K562 (cell line): ENCODE data around the gene EIF1B. TPM values are rescaled to one million over a fixed set of nuclear protein-coding genes. Genes with fewer than 3 reads are reported as not detected.

Experiments
- FOXP4 ChIP-seq: sonication (generic); formaldehyde crosslinking; IDR thresholded peaks from 2 replicates; pipeline ENCODE4 v1.8.0; 2022; ENCODE audit warnings: mild to moderate bottlenecking, missing genetic modification reagents, borderline replicate concordance
- GABPA ChIP-seq: fragments of 200-800 bp; sonication (Bioruptor generic); conservative IDR thresholded peaks from 2 replicates; pipeline ENCODE4 v1.6.1; 2016; ENCODE audit warnings: low read depth, missing genetic modification characterization, missing compliant biosample characterization
- HDAC3 ChIP-seq: fragments of 450-650 bp; IDR thresholded peaks from 2 replicates; pipeline ENCODE4 v1.6.1; 2018; ENCODE audit warnings: borderline replicate concordance, mild to moderate bottlenecking, moderate library complexity; ENCODE audit not compliant: partially characterized antibody
- NR2C1 ChIP-seq, 2 experiments: fragments of 450-650 bp; IDR thresholded peaks; 2 replicates each; pipeline ENCODE4 v1.6.1; 2017; ENCODE audit warnings: mild to moderate bottlenecking in 2 of 2, antibody characterized with exemption in 1 of 2, inconsistent platforms in 1 of 2, missing compliant biosample characterization in 1 of 2, missing genetic modification characterization in 1 of 2
- NR2C2 ChIP-seq, 2 experiments: fragments of 200-800 bp in 1 of 2; sonication (Bioruptor generic) in 1 of 2; sonication (generic) in 1 of 2; formaldehyde crosslinking in 1 of 2; IDR thresholded peaks; 2 replicates each; pipeline versions ENCODE4 v1.6.1 to v1.8.0; 2016 to 2022; ENCODE audit warnings: mild to moderate bottlenecking in 1 of 2, missing compliant biosample characterization in 1 of 2, missing genetic modification characterization in 1 of 2, missing genetic modification reagents in 1 of 2
- RB1 ChIP-seq: fragments of 450-650 bp; IDR thresholded peaks from 2 replicates; pipeline ENCODE4 v1.6.1; 2017; ENCODE audit warnings: low read depth, mild to moderate bottlenecking
- SIRT6 ChIP-seq: IDR thresholded peaks from one replicate; pipeline ENCODE4 v1.6.1; 2012; ENCODE audit warnings: low read depth, mild to moderate bottlenecking, control low read depth, inconsistent platforms, low read length, moderate library complexity
- TOE1 ChIP-seq, 2 experiments: fragments of 450-650 bp in 1 of 2; sonication (generic) in 1 of 2; formaldehyde crosslinking in 1 of 2; IDR thresholded peaks; 2 replicates each; pipeline versions ENCODE4 v1.7.1 to v1.8.0; 2016 to 2022; ENCODE audit warnings: borderline replicate concordance in 2 of 2, mild to moderate bottlenecking in 2 of 2, antibody characterized with exemption in 1 of 2, inconsistent platforms in 1 of 2, low read depth in 1 of 2, missing genetic modification reagents in 1 of 2, moderate library complexity in 1 of 2
- U2AF1 ChIP-seq: fragments of 200-400 bp; formaldehyde crosslinking; optimal IDR thresholded peaks from 2 replicates; pipeline ENCODE3; 2017; ENCODE audit warnings: mild to moderate bottlenecking, low read depth, low read length, moderate library complexity
- ZFX ChIP-seq: sonication (generic); formaldehyde crosslinking; IDR thresholded peaks from 2 replicates; pipeline ENCODE4 v1.8.0; 2022; ENCODE audit warnings: mild to moderate bottlenecking, missing genetic modification reagents, moderate library complexity
- ZNF764 ChIP-seq: fragments of 250-450 bp; sonication (Bioruptor Pico); IDR thresholded peaks from 2 replicates; pipeline ENCODE4 v1.4.0; 2020; ENCODE audit warnings: low read depth, mild to moderate bottlenecking, moderate library complexity
- polyA plus RNA-seq, 8 experiments: library from polyadenylated mRNA; depleted of rRNA in 4 of 8; stranded (reverse) in 5 of 8; unstranded in 3 of 8; fragments of >200 nt; fragmentation: Nextera tagmentation in 2 of 8; fragmentation: Illumina TruSeq in 1 of 8; extraction: Ambion mirVana in 2 of 8; extraction: Trizol in 1 of 8; gene quantifications; 2 replicates each; pipeline versions ENCODE4 v1.2.1 to v1.2.3, GENCODE V29; 2011 to 2014; ENCODE audit warnings: inconsistent platforms in 1 of 8, missing spikeins in 1 of 8
- total RNA-seq, 7 experiments: library from RNA; depleted of rRNA in 6 of 7; stranded (reverse); fragments of >200 nt in 6 of 7; fragmentation: Illumina TruSeq in 2 of 7; extraction: Trizol in 2 of 7; gene quantifications; 2 replicates each; pipeline versions ENCODE4 v1.2.1 to v1.2.3, GENCODE V29; 2011 to 2021; ENCODE audit warnings: low replicate concordance in 1 of 7
- TF ChIP-seq, protein P1 (sequence below): fragments of 450-650 bp; formaldehyde crosslinking; IDR thresholded peaks from 2 replicates; pipeline ENCODE4 v1.4.0; 2022; ENCODE audit warnings: missing genetic modification characterization
- TF ChIP-seq, protein P2 (sequence below): sonication (generic); formaldehyde crosslinking; IDR thresholded peaks from 2 replicates; pipeline ENCODE4 v1.8.0; 2023; ENCODE audit warnings: mild to moderate bottlenecking, missing genetic modification reagents
- TF ChIP-seq, protein P3 (sequence below): conservative IDR thresholded peaks from 2 replicates; pipeline ENCODE4 v1.6.1; 2011; ENCODE audit warnings: low read depth, mild to moderate bottlenecking, low read length; ENCODE audit not compliant: control insufficient read depth
- TF ChIP-seq, protein P4 (sequence below), 3 experiments: fragments of 200-800 bp in 1 of 3; sonication (Bioruptor generic) in 1 of 3; sonication (generic) in 1 of 3; formaldehyde crosslinking in 1 of 3; IDR thresholded peaks; 2 replicates each; pipeline versions ENCODE4 v1.6.1 to v1.8.0; 2016 to 2022; ENCODE audit warnings: mild to moderate bottlenecking in 2 of 3, missing compliant biosample characterization in 2 of 3, missing genetic modification characterization in 2 of 3, missing genetic modification reagents in 1 of 3

EIF1B gene
- total and polyA plus RNA-seq, 9 of the 15 experiments (the other 6 are each of a cell fraction or from before 2014, with no cell fraction given), result 18.1 to 184 (median 78.9) TPM

DNA sequence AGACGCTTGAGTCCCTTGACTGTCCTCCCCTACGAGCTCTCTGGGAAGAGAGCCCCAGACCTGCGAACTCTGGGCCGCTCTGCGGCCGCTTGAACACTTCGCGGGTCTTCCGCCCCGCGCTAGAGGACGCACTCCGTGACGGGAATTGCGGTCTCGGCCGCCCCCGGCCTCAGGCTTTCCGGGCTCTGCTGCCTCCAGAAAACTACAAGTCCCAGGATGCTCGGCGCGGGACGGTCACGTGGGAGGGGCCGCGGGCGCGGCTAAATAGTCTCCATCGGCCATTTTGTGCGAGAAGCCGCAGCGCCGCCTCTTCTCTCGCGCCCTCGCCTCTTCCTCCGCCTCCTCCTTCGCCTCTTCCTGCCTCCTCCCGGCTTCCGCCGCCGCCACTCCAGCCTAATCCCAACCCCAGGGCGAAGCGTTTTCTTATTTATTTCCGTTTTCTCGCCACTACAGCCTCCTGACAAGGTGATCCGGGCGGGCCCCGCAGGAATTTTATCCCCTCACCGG lies at the start of gene EIF1B (continued):
- TF ChIP-seq NR2C1 (IDR thresholded peaks at IDR 0.05) (peak; percentile 91), NR2C1 (tag; IDR thresholded peaks at IDR 0.05) (peak; percentile 97), NR2C2 (CRISPR knock-in tag; IDR thresholded peaks at IDR 0.05) (peak; percentile 86), NR2C2 (tag; IDR thresholded peaks at IDR 0.05) (peak; percentile 97), TOE1 (IDR thresholded peaks at IDR 0.05; ENCODE audit: borderline replicate concordance) (peak; percentile 96), TOE1 (CRISPR knock-in tag; IDR thresholded peaks at IDR 0.05; ENCODE audit: borderline replicate concordance, low read depth) (no peak), U2AF1 (peak; percentile 72), SIRT6 (no peak), HDAC3 (no peak), RB1 (peak; percentile 97), ZFX (CRISPR knock-in tag) (peak; percentile 94), FOXP4 (CRISPR knock-in tag) (no peak), GABPA (tag) (peak; percentile 94), ZNF764 (CRISPR knock-in tag) (no peak)
- TF ChIP-seq, protein P1, sequence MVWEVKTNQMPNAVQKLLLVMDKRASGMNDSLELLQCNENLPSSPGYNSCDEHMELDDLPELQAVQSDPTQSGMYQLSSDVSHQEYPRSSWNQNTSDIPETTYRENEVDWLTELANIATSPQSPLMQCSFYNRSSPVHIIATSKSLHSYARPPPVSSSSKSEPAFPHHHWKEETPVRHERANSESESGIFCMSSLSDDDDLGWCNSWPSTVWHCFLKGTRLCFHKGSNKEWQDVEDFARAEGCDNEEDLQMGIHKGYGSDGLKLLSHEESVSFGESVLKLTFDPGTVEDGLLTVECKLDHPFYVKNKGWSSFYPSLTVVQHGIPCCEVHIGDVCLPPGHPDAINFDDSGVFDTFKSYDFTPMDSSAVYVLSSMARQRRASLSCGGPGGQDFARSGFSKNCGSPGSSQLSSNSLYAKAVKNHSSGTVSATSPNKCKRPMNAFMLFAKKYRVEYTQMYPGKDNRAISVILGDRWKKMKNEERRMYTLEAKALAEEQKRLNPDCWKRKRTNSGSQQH (CRISPR knock-in tag), result 0 out of 2 replicates have a peak, but pooled peaks have one; percentile 4
- TF ChIP-seq, protein P2, sequence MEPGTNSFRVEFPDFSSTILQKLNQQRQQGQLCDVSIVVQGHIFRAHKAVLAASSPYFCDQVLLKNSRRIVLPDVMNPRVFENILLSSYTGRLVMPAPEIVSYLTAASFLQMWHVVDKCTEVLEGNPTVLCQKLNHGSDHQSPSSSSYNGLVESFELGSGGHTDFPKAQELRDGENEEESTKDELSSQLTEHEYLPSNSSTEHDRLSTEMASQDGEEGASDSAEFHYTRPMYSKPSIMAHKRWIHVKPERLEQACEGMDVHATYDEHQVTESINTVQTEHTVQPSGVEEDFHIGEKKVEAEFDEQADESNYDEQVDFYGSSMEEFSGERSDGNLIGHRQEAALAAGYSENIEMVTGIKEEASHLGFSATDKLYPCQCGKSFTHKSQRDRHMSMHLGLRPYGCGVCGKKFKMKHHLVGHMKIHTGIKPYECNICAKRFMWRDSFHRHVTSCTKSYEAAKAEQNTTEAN (CRISPR knock-in tag), result peak; percentile 81; the same call in 1 of the 2 replicates
- TF ChIP-seq, protein P3, sequence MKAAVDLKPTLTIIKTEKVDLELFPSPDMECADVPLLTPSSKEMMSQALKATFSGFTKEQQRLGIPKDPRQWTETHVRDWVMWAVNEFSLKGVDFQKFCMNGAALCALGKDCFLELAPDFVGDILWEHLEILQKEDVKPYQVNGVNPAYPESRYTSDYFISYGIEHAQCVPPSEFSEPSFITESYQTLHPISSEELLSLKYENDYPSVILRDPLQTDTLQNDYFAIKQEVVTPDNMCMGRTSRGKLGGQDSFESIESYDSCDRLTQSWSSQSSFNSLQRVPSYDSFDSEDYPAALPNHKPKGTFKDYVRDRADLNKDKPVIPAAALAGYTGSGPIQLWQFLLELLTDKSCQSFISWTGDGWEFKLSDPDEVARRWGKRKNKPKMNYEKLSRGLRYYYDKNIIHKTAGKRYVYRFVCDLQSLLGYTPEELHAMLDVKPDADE, result peak; percentile 99
- TF ChIP-seq, protein P4, sequence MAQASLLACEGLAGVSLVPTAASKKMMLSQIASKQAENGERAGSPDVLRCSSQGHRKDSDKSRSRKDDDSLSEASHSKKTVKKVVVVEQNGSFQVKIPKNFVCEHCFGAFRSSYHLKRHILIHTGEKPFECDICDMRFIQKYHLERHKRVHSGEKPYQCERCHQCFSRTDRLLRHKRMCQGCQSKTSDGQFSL (CRISPR knock-in tag; IDR thresholded peaks at IDR 0.05), result no peak
- TF ChIP-seq, protein P4 (tag; IDR thresholded peaks at IDR 0.05), result no peak
